HUDEP-2 (cell line): ENCODE results near the gene WBP1.
A peak's percentile ranks its signal among the peaks of the same experiment; 100 is the strongest.
"Not testable (repeated sequence)": the region's sequence is repeated elsewhere in the genome, so short reads cannot be mapped to it uniquely, and the experiment has no call there.

ENCODE experiments used
- DNase-seq, 76 experiments: peaks; one replicate each; lab custom pipeline; 2025; ENCODE audit not compliant: unreplicated experiment in 76 of 76; lab: John Stamatoyannopoulos, UW

Gene WBP1

DNA sequence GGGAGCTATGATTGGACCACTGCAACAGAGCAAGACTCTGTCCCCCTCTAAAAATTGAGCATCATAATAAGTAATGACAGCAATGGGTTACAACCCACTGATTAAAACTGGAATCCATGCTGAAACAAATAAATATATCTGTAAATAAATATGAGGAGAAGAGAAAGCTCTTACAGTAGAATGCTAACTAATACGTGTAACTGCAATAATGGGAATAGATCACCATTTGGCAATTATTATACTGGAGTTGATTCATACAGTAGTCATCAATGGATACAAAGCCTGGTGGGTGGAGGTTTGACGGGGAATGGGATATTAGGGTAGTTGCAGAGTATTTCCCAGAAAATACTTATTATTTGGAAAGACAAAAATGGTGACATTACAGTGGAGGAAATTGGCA, 9.5 kb upstream of the WBP1 start:
- DNase-seq, result no peak

DNA sequence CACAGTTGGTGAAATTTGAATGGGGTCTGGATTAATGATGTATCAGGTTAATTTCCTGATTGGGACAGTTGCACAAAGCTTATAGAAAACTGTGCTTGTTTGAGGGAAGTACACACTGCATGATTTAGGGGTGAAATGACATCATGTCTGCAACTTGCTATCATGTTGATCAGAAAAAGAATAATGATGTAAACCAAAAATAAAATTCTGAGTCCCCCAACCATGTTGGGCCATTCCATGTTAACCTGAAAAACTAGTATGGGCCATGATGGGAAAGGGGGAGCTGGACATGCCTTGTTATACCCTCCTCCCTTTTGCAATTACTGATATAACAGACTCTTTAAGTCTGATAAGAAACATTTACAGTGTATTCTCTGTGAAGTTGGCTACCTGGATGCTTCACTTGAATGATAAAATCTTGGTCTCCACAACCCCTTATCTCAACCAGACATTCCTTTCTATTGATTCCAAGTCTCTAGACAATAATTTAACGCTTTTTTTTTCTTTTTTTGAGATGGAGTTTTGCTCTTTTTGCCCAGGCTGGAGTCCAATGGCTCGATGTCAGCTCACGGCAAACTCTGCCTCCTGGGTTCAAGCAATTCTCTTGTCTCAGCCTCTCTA, 7.6 kb upstream of the WBP1 start:
- DNase-seq, result no peak

DNA sequence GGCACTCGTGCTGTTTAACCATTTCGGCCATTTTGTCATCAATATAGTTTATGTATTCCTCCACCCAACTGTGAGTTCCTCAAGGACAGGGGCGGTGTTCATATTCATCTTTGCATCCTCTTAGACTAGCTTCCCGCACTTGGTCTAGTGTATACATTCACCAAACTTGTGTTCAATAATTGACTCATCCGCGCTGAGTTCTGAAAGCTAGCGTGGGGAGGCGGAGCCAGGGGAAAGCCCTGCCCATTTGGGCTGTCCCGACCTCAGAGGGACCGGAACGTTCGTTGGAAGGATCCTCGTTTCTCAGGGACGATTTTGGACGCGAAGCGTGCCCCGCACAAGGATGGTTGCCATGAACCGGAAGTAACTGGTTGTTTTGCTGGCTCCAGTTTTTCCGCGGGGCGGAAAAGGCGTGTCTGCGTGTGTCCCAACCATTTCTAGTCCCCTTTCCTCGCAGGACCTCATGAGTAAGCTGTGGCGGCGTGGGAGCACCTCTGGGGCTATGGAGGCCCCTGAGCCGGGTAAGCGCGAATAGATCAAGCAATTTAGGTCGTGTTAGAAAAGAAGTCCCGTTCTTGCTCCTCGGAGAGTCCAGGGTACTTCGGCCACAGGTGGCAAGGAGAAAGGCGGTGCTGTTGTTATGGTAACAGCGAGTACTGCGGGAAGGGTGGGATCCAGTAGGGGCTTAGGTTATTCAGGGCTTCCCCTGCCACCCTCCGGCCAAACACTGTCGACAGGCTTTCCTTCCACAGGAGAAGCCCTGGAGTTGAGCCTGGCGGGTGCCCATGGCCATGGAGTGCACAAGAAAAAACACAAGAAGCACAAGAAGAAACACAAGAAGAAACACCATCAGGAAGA, 3.4 kb upstream of the WBP1 start, which contains the start of gene INO80B:
TSS of gene INO80B (plus strand) at position 434 of the 858 bp plus-strand sequence. CDS start at position 464, 30 bp downstream.
- peak in 75 of 76 experiments; percentile 40 to 98 (median 93) for DNase-seq

DNA sequence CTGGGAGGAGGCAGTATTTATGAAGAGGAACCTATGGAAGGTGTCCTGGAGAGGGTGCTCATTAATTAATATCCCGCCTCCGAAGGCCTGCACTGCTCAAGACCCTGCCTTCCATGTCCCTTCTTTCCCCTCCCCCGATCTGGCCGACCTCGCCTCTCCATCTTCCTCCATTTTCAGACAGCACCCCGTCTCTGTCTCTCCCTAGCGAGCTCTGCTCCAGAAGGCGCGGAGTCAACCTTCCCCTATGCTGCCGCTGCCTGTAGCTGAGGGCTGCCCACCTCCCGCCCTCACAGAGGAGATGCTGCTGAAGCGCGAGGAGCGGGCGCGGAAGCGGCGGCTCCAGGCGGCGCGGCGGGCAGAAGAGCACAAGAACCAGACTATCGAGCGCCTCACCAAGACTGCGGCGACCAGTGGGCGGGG, 1.1 kb upstream of the WBP1 start:
- peak in 3 of 76 experiments; percentile 36 to 48 (median 46) for DNase-seq

DNA sequence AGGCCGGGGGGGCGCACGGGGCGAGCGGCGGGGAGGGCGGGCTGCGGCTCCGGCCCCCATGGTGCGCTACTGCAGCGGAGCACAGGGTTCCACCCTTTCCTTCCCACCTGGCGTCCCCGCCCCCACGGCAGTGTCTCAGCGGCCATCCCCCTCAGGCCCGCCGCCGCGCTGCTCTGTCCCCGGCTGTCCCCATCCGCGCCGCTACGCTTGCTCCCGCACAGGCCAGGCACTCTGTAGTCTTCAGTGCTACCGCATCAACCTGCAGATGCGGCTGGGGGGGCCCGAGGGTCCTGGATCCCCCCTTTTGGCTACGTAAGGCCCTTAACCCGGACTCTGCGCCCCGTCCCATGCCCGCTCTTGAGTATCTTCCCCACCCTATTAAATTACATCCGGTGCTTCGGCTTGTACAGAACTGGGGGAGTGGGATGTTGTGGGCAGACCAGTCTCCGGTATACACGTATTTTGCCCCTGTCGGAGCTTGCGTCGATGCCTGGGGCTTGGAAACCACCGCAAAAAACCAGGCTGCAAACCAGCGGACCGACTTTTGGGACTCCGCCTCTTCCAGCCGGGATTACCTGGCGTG, 598 bp upstream of the WBP1 start:
- peak in 33 of 76 experiments; percentile 9 to 85 (median 38) for DNase-seq

DNA sequence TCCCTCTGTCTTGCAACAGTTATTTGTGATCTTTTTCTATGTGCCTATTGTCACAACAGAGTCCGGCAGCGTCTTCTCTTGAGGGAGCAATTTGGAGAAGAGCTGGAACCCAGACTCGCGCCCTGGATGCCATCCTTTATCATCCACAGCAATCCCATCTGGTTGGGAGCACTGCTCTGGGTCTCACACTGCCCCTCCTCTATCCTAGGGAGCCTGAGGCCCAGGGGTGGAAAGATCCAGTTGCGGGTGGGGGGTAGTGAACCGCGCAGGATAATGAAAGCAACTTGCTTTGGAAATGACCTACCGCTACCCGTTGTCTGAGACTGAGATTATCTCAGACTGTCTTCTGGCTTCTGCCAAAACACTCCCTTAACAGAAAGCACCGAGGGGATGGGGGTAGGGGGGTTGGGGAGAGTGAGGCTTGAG, 713 bp downstream of the WBP1 start:
- DNase-seq, result no peak

DNA sequence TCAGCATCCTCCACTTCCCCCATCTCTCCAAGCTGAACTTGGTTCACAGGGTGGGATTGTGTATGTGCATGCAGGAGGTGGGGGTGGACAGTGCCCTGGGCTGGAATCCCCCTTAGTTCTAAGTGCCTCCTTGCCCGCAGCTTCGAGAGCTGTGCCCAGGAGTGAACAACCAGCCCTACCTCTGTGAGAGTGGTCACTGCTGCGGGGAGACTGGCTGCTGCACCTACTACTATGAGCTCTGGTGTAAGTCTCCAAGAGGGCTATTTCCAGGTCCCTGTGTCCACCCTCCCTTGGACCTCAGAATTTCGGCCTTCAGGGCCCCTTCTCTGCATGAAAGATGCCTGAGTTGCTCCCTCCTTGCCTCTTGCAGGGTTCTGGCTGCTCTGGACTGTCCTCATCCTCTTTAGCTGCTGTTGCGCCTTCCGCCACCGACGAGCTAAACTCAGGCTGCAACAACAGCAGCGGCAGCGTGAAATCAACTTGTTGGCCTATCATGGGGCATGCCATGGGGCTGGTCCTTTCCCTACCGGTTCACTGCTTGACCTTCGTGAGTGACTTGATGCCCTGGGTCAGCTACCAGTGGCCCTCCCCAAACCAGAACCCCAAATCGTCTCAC, 1.4 kb downstream of the WBP1 start:
- not testable (repeated sequence) for DNase-seq

DNA sequence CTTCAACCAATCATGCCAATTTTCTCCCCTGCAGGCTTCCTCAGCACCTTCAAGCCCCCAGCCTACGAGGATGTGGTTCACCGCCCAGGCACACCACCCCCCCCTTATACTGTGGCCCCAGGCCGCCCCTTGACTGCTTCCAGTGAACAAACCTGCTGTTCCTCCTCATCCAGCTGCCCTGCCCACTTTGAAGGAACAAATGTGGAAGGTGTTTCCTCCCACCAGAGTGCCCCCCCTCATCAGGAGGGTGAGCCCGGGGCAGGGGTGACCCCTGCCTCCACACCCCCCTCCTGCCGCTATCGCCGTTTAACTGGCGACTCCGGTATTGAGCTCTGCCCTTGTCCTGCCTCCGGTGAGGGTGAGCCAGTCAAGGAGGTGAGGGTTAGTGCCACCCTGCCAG, 1.9 kb downstream of the WBP1 start:
- DNase-seq, result not testable (repeated sequence)

DNA sequence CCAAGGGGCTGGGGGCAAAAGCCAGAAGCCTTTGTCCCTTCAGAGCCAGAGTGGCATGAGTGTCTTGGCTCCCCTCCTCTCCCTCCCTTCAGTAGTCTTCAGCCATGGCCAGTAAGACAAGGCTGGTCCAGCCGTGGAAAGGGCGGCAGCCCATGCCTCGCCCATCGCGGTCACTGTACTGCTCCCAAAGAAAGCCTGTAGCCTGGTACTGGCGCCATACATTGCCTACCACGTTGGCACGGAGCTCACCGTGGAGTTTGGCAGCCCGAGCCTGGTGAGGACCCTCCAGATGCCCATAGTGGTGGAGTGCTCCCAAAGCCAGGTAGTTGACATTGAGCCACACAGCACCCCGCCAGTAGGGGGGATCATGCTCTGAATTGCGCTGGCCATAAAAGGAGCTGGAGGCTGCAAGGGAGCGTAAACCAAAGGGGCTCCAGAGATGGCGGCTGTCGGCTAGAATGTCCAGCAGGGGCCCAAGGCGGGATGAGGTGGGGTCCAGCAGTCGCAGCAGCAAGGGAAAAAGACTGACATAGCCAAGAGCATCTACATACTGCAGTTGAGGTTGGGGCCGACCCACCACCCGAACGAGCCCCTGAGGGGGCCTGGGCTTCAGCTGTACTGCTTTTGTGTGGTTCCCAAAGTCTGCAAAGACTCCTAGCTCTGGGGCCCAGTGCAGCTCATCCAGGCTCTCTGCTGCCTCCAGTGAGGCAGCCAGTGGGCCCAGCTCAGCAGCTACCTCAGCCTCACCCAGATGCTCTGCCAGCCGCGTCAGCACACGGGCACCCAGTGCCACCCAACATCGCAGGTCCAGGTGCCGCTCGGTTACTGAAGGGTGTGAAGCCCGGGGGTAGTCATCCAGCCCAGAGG, 3.2 kb downstream of the WBP1 start:
- peak in 5 of 76 experiments; percentile 2 to 26 (median 23) for DNase-seq

DNA sequence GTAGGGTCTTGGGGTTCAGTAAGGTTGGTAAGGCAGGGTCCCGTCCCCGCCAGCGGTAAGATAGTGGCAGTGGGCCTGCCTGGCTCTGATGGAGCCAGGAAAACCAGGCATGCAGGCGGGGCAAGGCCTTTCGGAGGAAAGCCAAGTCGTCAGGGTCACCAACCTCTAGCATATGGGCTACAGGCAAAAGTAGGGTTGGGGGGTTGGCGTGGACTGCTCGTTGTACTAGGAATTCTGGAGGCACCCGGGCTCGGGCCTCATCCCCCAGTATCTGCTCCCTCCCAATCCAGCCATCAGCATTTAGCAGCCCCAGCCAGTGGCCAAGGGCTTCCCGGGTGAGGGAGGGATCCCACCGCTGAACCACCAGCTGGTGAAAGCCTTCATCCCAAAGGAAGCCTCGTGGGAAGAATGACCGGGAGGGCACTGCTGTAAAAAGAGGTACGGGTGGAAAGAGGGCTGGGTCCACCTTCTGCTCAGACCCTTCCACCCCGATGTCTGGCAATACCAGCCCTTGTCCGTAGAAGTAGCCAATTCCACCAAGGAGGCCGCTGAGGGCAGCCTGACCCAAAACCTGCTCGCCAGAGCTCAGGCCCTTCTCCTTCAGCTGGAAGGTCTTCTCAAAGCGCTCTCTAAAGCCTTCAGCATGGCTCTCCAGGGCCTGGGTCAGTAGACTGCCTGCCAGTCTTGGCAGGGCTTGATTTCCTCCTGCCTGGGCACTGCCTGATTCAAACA, 4.0 kb downstream of the WBP1 start:
- DNase-seq, result no peak

DNA sequence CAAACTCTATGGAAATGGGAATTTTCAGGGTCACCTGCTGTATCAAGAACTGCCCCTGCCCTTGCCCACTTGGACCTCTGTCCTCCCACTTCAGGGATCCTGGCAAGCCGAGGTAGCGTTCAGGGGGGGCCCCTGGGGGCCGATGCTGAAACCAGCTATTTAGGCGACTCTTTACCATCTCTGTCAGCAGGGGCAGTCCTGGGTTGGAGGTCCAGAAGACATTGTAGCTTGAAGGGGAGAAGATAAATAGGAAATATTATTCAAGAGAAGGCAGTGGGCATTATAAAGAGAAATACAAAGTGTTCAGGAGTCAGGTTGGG, 4.5 kb downstream of the WBP1 start:
- DNase-seq, result no peak

DNA sequence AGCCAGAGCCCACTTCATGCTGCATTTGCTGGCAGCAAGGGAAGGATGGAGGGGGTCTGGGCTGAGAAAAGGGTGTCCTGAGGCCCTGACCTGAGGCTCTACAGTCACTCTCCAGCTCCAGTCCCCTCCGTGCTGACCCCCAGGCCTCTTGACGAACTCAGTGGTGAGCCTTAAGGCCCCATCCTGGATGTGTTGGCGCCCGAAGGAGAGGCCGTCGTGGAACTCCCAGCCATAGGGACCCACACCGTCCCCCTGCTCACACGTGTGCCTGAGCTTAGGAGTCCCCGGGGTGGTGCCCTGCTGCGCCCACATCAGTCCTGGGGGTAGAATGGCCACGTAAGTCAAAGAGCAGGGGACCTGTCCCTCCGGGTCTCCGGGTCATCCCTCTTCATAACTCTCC, 6.2 kb downstream of the WBP1 start:
- no peak for DNase-seq

DNA sequence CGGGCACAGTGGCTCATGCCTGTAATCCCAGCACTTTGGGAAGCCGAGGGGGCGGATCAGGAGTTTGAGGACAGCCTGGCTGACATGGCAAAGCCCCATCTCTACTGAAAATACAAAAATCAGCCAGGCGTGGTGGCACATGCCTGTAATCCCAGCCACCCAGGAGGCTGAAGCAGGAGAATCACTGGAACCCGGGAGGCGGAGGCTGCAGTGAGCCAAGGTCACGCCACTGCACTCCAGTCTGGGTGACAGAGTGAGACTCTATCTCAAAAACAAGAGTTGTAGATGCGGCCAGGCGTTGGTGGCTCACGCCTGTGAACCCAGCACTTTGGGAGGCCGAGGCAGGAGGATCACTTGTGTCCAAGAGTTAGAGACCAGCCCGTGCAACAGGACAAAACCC, 12.5 kb downstream of the WBP1 start:
- not testable (repeated sequence) for DNase-seq

DNA sequence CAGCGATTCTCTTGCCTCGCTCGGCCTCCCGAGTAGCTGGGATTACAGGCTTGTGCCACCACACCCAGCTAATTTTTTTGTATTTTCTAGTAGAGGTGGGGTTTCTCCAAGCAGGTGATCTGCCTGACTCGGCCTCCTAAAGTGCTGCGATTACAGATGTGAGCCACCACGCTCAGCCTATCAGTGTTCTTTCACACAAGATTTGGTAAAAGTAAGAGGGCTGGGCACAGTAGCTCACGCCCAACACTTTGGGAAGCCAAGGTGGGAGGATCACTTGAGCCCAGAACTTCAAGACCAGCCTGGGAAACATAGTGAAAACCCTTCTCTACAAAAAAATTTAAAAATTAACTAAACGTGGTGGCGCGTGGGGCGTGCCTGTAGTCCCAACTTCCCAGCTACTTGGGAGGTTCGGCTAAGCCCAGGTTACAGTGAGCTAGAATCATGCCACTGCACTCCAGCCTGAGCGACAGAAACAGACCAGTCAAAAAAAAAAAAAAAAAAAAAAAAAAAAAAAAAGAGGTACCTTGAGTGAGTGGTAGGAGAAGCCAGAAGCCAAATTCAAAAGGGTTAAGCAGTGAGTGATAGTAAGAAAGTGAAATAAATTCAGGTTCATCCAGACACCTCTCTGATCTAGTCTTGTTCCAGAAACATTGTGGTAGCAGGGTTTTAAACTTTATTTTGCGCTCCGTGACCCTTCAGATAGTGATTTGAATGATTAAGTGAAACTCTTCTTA, 13.3 kb downstream of the WBP1 start:
- peak in 5 of 76 experiments; percentile 4 to 15 (median 6) for DNase-seq

DNA sequence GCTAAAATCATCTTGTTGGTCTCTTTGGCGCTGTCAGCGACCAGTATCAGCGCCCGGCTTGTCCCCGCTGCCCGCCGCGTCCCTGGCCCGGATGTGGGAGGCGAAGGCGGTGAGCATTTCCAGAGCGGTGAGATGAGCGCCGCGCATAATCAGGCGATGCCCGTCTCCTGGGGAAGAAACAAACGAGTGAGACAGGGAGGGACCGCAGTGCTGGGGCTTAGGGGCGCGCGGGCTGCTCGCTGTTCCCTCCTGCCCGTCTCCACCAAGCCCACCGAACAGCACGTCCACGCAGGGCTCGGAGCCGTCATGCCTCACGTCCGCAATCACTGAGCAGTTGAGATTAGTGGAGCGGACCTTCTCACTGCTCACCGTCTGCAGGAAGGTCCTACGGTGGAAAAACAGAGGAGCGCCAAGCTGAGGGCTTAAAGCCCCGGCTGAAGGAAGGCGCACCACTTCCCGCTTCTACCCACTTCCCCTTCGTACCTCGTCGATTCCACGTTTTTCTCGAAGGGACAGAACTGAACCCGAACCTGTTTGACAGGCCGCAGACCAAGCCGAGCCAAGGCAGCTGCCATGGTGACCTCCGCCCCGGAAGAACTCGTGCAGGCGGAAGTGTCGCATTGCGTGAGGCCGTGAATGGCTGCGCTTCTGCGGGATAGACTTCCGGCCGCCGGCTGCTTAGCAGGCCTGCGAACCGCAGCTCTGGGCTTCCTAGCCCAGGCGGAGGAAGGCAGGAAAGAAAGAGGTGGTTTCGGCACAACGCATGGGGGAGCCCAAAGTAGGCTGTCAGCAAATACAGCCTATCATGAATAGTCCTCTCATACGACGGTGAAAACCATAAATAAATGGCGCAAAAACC, 14.1 kb downstream of the WBP1 start, which contains the start of gene MRPL53:
TSS of gene MRPL53 (minus strand) at position 595 of the 859 bp plus-strand sequence. CDS start at position 575, 20 bp downstream.
- peak; percentile 25 to 93 (median 84) for DNase-seq

DNA sequence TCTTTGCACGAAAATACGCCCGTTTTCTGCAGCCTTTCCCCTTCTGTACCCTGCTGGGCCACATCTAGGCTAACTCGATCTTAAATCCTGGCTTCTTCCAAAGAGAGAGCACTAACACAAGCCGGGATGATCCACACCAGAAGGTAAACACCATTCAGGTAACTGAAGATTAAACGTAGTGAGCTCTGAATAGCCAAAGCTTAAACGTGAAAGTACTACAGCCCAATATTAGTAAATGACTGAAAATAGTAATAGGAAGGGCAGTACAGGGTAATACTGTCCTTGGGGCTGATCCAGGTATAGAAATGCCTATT, 14.7 kb downstream of the WBP1 start:
- DNase-seq, result no peak

DNA sequence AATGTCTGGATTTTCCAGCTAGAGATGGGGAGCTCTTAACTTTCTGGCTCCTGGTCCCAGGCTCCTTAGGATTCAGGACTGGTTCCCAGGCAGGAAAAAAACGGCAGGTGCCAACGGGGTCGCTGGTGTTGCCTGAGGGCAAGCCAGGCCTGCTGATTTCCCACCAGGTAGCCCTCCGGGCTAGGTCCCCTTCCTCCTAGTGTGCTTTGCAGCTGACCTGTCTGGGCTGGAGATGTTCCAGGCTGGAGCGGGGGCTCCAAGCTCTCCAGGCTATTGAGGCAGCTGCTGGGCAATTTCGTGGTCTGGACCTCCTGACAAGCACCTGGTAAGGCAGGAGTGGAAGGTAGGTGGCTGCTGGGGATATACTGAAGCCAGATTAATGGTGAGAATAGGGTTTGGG, 16.2 kb downstream of the WBP1 start:
- DNase-seq, result no peak

DNA sequence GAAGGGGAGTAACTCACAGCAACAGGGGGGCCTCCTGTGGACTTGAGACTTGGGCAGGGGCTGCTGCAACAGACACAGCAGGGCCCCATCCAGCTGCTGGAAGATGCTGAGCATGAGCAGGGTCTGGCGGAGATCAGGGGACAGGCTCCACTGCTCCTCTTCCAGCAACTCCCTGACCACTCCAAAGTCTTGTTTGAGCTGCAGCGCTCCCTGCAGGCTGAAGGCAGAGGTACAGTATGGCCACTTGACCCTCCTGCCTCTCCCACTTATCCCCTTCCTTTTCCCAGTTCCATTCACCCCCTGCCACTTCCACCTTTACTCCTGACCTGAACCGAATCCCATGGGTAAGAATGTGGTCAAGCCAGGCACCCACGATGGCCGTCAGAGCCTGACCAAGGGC, 16.7 kb downstream of the WBP1 start:
- peak in 1 of 76 experiments; percentile 11 for DNase-seq
